ENCODE data around the gene POTEB.
"Not testable (repeated sequence)": the region's sequence is repeated elsewhere in the genome, so short reads cannot be mapped to it uniquely, and the experiment has no call there.

POTEB gene

DNA sequence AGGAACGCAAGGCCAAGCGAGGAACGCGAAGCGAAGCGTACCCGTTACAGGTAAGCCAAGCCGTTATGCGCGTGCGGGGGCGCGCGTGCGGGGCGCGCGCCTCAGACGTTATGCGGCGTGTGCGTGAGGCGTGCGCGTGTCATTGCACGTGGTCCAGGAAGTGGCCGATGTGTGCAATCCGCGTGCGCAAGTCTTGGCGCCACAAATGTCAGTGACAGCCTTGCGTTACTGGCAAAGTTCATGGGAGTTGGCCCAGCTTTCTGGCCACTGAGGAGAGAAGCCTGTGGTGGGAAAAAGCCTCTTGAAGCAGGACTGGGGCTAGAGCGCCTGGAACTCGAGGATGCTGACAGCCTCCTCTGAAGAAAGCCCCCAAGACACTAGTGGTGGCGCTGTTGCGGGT is at the start of gene POTEB:
Gene POTEB, minus strand, starts transcription at position 101 of the 400 bp plus-strand sequence. CDS start 489 bp downstream, outside the sequence.
- ATAC-seq: not testable (repeated sequence)

DNA sequence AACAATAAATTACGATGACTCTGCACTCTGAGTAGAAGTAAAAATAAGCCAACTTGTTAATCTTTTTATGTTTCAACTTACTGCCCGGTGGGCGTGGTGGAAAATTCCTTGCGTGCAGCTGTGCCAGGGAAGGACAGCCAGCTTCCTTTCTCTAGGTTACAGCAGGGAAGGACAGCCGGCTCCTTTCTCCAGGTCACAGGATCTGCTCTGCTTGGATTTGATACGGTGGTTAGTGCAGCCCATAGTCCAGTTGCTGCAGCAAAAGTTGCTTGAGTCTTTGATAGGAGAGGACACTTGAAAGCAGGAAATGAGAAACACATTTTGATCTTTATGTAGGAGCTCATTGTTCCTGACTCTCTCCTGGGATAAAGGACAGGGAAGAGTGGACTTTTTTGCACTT is 13.4 kb upstream of the POTEB start:
- ATAC-seq: not testable (repeated sequence)

DNA sequence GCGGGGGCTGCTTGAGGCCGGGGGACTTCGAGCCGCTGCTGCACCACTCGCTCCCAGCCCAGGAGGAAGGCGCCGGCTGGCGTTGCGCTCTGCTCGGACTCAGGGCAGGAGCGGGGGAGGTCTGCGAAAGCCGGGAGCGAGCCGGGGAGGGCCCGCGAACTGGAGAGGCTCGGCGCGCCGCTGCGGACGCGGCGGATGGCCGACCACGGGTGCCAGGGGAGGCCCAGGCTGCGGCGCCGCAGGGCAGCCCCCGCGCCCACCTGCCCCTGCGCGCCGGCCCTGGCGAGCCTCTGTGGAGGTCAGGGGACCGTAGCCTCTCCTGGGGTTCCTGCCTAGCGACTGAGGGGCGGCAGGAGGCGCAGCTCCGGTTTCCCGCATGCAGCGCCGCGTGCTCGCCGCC is 12.0 kb upstream of the POTEB start:
- not testable (repeated sequence) for ATAC-seq

DNA sequence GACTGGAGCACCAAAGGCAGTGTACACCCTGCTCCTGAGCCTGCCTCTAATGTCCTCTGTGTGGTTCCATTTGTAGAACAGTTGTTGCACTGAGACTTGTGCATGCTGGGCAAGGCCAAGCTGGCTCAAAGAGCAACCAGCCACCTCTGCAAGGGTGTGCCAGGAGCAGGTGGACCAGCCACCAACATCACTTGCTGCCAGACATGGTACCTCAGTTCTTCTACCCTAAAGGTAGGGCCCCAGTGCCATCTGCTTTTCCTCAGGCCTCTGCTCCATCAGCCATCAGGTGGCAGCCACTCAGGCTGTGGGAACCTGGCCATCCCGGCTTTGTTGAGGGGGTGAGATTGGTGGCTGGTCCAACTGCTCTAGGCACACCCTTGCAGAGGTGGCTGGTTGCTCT is 38.7 kb downstream of the POTEB start:
- ATAC-seq: not testable (repeated sequence)
